Neuronal stem cell (in vitro differentiated cells): Measurements from ENCODE around the gene TPX2.

Experiments used
- DNase-seq: peaks from one replicate; pipeline ENCODE4 v3.0.0-alpha.2; 2013; ENCODE audit warnings: low spot score
- H2AFZ ChIP-seq: one replicate; pipeline ENCODE4 v1.6.1; 2013; ENCODE audit warnings: mild to moderate bottlenecking, low read length, inconsistent platforms
- H2AK5ac ChIP-seq: 2 replicates; pipeline ENCODE4 v1.6.1; 2013; ENCODE audit warnings: low read depth, mild to moderate bottlenecking, inconsistent platforms, low read length, moderate library complexity, mixed read lengths
- H2BK120ac ChIP-seq: 2 replicates; pipeline ENCODE4 v1.6.1; 2013; ENCODE audit warnings: low read depth, mild to moderate bottlenecking, inconsistent platforms, low read length, moderate library complexity, mixed read lengths
- H2BK12ac ChIP-seq: one replicate; pipeline ENCODE4 v1.6.1; 2013; ENCODE audit warnings: low read length, inconsistent platforms
- H2BK15ac ChIP-seq: 2 replicates; pipeline ENCODE4 v1.6.1; 2013; ENCODE audit warnings: mild to moderate bottlenecking, low read length, inconsistent platforms, mixed read lengths
- H2BK5ac ChIP-seq: one replicate; pipeline ENCODE4 v1.6.1; 2013; ENCODE audit warnings: inconsistent platforms, mild to moderate bottlenecking, low read length, moderate library complexity
- H3K14ac ChIP-seq: one replicate; pipeline ENCODE4 v1.6.1; 2013; ENCODE audit warnings: low read length, inconsistent platforms
- H3K18ac ChIP-seq: 2 replicates; pipeline ENCODE4 v1.6.1; 2013; ENCODE audit warnings: low read length, inconsistent platforms
- H3K23ac ChIP-seq: 2 replicates; pipeline ENCODE4 v1.6.1; 2013; ENCODE audit warnings: low read depth, mild to moderate bottlenecking, mixed read lengths, low read length, inconsistent platforms; ENCODE audit not compliant: poor library complexity
- H3K27ac ChIP-seq: replicated peaks from 3 replicates; pipeline ENCODE4 v1.5.1; 2013; ENCODE audit warnings: low read length, inconsistent platforms
- H3K27me3 ChIP-seq, 3 experiments: 2 replicates each; pipeline ENCODE4 v1.6.1; 2013; ENCODE audit warnings: low read length in 3 of 3, mild to moderate bottlenecking in 2 of 3, inconsistent platforms in 1 of 3, low read depth in 1 of 3, mixed read lengths in 1 of 3, moderate library complexity in 1 of 3; ENCODE audit not compliant: control insufficient read depth in 3 of 3, insufficient read depth in 3 of 3
- H3K36me3 ChIP-seq, 2 donors: replicated peaks in 1 of 2; 2 replicates each; pipeline ENCODE4 v1.6.1; 2013; ENCODE audit warnings: low read length in 2 of 2; ENCODE audit not compliant: control insufficient read depth in 2 of 2, insufficient read depth in 2 of 2
- H3K4ac ChIP-seq: 2 replicates; pipeline ENCODE4 v1.6.1; 2013; ENCODE audit warnings: inconsistent platforms, mild to moderate bottlenecking, low read length, moderate library complexity
- H3K4me1 ChIP-seq, 2 donors: 1 replicate in 1 of 2; 2 replicates in 1 of 2; pipeline ENCODE4 v1.6.1; 2013; ENCODE audit warnings: low read length in 2 of 2, low read depth in 1 of 2; ENCODE audit not compliant: control insufficient read depth in 2 of 2, insufficient read depth in 1 of 2
- H3K4me2 ChIP-seq: one replicate; pipeline ENCODE4 v1.6.1; 2013; ENCODE audit warnings: mild to moderate bottlenecking, low read length, inconsistent platforms; ENCODE audit not compliant: insufficient read depth, poor library complexity, severe bottlenecking
- H3K4me3 ChIP-seq, 2 donors: 2 replicates each; pipeline ENCODE4 v1.5.1; 2013; ENCODE audit warnings: low read length in 2 of 2, mild to moderate bottlenecking in 2 of 2, inconsistent platforms in 1 of 2, moderate library complexity in 1 of 2
- H3K79me1 ChIP-seq: one replicate; pipeline ENCODE4 v1.6.1; 2013; ENCODE audit warnings: low read depth, mild to moderate bottlenecking, inconsistent platforms, low read length, moderate library complexity
- H3K9ac ChIP-seq: one replicate; pipeline ENCODE4 v1.6.1; 2013; ENCODE audit warnings: mild to moderate bottlenecking, low read depth, low read length, inconsistent platforms; ENCODE audit not compliant: poor library complexity
- H3K9me3 ChIP-seq, 2 donors: replicated peaks in 1 of 2; 2 replicates each; pipeline versions ENCODE3 to v1.6.1; 2013; ENCODE audit warnings: low read length in 2 of 2, mild to moderate bottlenecking in 2 of 2, inconsistent platforms in 1 of 2, low read depth in 1 of 2, mixed read lengths in 1 of 2, moderate library complexity in 1 of 2; ENCODE audit not compliant: control insufficient read depth in 2 of 2, insufficient read depth in 1 of 2
- H4K8ac ChIP-seq: one replicate; pipeline ENCODE4 v1.6.1; 2013; ENCODE audit warnings: low read depth, mild to moderate bottlenecking, inconsistent platforms, low read length, moderate library complexity
- H4K91ac ChIP-seq: one replicate; pipeline ENCODE4 v1.6.1; 2013; ENCODE audit warnings: low read length, low read depth, mild to moderate bottlenecking, inconsistent platforms; ENCODE audit not compliant: poor library complexity
- WGBS, 2 donors: extraction: QIAGEN DNeasy Blood & Tissue Kit; methylation state at CpG; one replicate each; pipeline ENCODE4 v1.1.7; 2013; ENCODE audit warnings: missing lambda C conversion rate in 2 of 2, mixed read lengths in 1 of 2; ENCODE audit not compliant: insufficient read length in 2 of 2, insufficient replicate concordance in 1 of 2; ENCODE audit errors: extremely low coverage in 2 of 2; 5-methylcytosine and 5-hydroxymethylcytosine counted together

The TPX2 gene

DNA sequence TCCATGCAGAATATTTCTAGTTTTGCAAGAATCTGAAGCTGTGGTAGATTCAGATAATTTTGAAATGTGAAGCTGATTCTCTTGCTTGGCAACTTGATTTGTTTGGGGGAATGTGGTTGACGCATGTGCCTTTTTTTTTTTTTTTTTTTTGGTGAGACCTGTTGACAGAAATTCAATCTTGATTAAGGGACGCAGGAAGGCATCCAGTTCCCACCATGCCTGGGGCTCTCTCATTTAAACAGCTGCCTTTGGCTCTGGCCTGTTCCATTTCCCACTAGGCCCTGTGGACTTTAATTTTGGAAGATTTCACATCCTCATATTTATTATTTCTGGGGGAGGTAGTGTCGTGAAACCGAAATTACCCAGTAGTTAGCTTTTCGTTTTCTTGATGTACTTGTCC is 8.6 kb downstream of the TPX2 start:
- no peak overlapping the region for H3K23ac ChIP-seq
- H3K4ac ChIP-seq = no peak overlapping the region
- H3K36me3 ChIP-seq = peaks cover 5 to 89% of the 10 kb centered on the region in 2 donors
- DNase-seq = no peak
- H3K27me3 ChIP-seq = no peaks in the 10 kb centered on the region
- H3K14ac ChIP-seq = no peak overlapping the region
- no peak overlapping the region for H3K27ac ChIP-seq
- H3K4me2 ChIP-seq = no peak overlapping the region
- H2BK120ac ChIP-seq = no peak overlapping the region
- peaks cover 6% of the 10 kb centered on the region for H3K79me1 ChIP-seq
- no peak overlapping the region for H2BK12ac ChIP-seq
- H2AK5ac ChIP-seq = no peak overlapping the region
- H3K9ac ChIP-seq = no peak overlapping the region
- no CpG with 5 or more reads among the region's 5 CpGs for WGBS, 2 donors
- no peak overlapping the region for H2BK15ac ChIP-seq
- H3K4me1 ChIP-seq = no peaks in the 10 kb centered on the region
- no peak overlapping the region for H2BK5ac ChIP-seq
- no peak overlapping the region for H3K4me3 ChIP-seq
- H4K8ac ChIP-seq = no peak overlapping the region
- no peaks in the 10 kb centered on the region for H3K9me3 ChIP-seq
- no peak overlapping the region for H2AFZ ChIP-seq
- H3K18ac ChIP-seq = no peak overlapping the region
- no peak overlapping the region for H4K91ac ChIP-seq

DNA sequence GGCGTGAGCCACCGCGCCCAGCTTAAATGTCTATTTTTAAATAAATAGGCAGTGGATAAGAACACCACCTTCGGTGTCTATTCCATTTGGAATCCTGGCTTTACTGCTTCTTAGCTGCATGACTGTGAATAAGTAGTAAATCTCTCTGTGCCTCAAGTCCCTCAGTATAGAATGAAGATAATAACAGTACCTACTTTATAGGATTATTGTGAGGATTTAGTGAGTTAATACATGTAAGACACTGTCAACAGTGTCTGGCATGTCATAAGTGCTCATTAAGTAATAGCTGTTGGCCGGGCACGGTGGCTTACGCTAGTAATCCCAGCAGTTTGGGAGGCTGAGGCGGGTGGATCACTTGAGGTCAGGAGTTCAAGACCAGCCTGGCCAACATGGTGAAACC is 10.1 kb downstream of the TPX2 start:
- Histone ChIP-seq H2AK5ac (no peak overlapping the region), H2BK120ac (no peak overlapping the region), H3K27me3 (no peaks in the 10 kb centered on the region), H3K4me1 (no peaks in the 10 kb centered on the region), H3K4ac (no peak overlapping the region), H2BK15ac (no peak overlapping the region), H3K9ac (no peak overlapping the region), H2AFZ (no peak overlapping the region), H3K27ac (no peak overlapping the region), H4K8ac (no peak overlapping the region), H3K23ac (no peak overlapping the region), H3K14ac (no peak overlapping the region), H3K4me3 (no peak overlapping the region), H2BK12ac (no peak overlapping the region), H3K79me1 (peaks cover 8% of the 10 kb centered on the region), H3K18ac (no peak overlapping the region), H2BK5ac (no peak overlapping the region), H4K91ac (no peak overlapping the region), H3K9me3 (no peaks in the 10 kb centered on the region), H3K4me2 (no peak overlapping the region), H3K36me3 (peaks cover 3 to 88% of the 10 kb centered on the region in 2 donors)
- no peak for DNase-seq
- no CpG with 5 or more reads among the region's 8 CpGs for WGBS, 2 donors

DNA sequence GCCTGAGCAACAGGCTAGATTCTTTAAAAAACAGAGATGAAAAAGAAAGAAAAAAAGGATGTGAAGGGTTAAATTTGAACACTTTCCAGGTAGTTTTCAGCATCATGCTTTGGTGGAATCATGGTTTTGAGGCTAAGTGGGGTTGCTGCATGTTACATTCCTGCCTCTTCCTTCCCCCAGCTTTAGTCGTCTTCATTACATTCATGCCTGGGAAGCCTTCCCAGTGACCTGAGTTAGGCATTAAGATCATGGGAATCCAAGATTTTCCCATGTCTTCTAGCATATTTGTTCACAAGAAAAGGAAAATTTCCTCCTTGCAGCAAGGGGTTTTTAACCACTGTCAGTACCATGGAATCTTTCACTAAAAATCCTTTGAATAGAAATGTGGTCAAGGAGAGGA is 12.0 kb downstream of the TPX2 start:
- Histone ChIP-seq H3K79me1 (peaks cover 8% of the 10 kb centered on the region), H3K4me1 (no peaks in the 10 kb centered on the region), H2BK120ac (no peak overlapping the region), H2AK5ac (no peak overlapping the region), H3K14ac (no peak overlapping the region), H3K27me3 (no peaks in the 10 kb centered on the region), H3K4me3 (no peak overlapping the region), H3K36me3 (peaks cover 2 to 87% of the 10 kb centered on the region in 2 donors), H2BK12ac (no peak overlapping the region), H4K91ac (no peak overlapping the region), H2BK5ac (no peak overlapping the region), H2BK15ac (no peak overlapping the region), H3K18ac (no peak overlapping the region), H2AFZ (no peak overlapping the region), H3K9ac (no peak overlapping the region), H4K8ac (no peak overlapping the region), H3K23ac (no peak overlapping the region), H3K9me3 (no peaks in the 10 kb centered on the region), H3K4me2 (no peak overlapping the region), H3K4ac (no peak overlapping the region), H3K27ac (no peak overlapping the region)
- no peak for DNase-seq
- no CpG with 5 or more reads among the region's 1 CpG for WGBS, 2 donors

DNA sequence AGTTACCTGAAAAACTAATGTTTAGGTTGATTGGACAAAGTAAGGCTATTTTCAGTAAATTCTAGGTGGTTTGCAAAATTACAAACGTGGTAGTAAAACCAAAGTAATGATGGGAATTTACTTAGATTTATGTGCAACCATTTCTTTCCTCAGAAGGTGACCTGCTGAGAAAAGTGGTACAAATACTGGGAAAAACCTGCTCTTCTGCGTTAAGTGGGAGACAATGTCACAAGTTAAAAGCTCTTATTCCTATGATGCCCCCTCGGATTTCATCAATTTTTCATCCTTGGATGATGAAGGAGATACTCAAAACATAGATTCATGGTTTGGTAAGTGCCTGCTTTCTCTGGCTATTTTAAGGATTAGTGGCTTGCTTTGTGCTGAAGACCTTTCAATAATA is 18.2 kb downstream of the TPX2 start:
- no peak overlapping the region for H2BK12ac ChIP-seq
- no peak overlapping the region for H3K23ac ChIP-seq
- H3K4me1 ChIP-seq = no peaks in the 10 kb centered on the region
- no peaks in the 10 kb centered on the region for H3K9me3 ChIP-seq
- H3K27ac ChIP-seq = no peak overlapping the region
- H3K9ac ChIP-seq = no peak overlapping the region
- no peak overlapping the region for H3K4ac ChIP-seq
- no peak overlapping the region for H3K4me2 ChIP-seq
- H2BK120ac ChIP-seq = no peak overlapping the region
- H4K91ac ChIP-seq = no peak overlapping the region
- no peak overlapping the region for H2AFZ ChIP-seq
- no peak for DNase-seq
- no peaks in the 10 kb centered on the region for H3K27me3 ChIP-seq
- H2BK5ac ChIP-seq = no peak overlapping the region
- no peak overlapping the region for H4K8ac ChIP-seq
- no peak overlapping the region for H2AK5ac ChIP-seq
- peaks cover 11 to 94% of the 10 kb centered on the region in 2 donors for H3K36me3 ChIP-seq
- WGBS, 2 donors = no CpG with 5 or more reads among the region's 3 CpGs
- H3K14ac ChIP-seq = no peak overlapping the region
- H3K4me3 ChIP-seq = no peak overlapping the region
- no peak overlapping the region for H3K18ac ChIP-seq
- H2BK15ac ChIP-seq = no peak overlapping the region
- peaks cover 2% of the 10 kb centered on the region for H3K79me1 ChIP-seq
